GM12873 (cell line): ENCODE results near the gene KATNBL1.

Source experiments
- CTCF ChIP-seq: IDR thresholded peaks from 2 replicates; pipeline ENCODE4 v1.5.1; 2012; ENCODE audit warnings: low read depth, mild to moderate bottlenecking, moderate library complexity, low read length, control low read depth; ENCODE audit not compliant: insufficient read depth; ENCODE audit errors: missing control alignments

The KATNBL1 gene

GRCh38 chr15:34188711-34189110 lies 21.2 kb downstream of the KATNBL1 start:
- no peak for TF ChIP-seq CTCF

GRCh38 chr15:34185666-34186065 lies 24.2 kb downstream of the KATNBL1 start:
- no peak for TF ChIP-seq CTCF

GRCh38 chr15:34182942-34183341 lies 27.0 kb downstream of the KATNBL1 start:
- no peak for TF ChIP-seq CTCF

- no peak for TF ChIP-seq CTCF
Observed at GRCh38 chr15:34179234-34179633, 30.7 kb downstream of the KATNBL1 start.

GRCh38 chr15:34161329-34161963 lies 48.5 kb downstream of the KATNBL1 start:
- TF ChIP-seq CTCF = no peak

GRCh38 chr15:34160735-34161134 lies 49.2 kb downstream of the KATNBL1 start:
- no peak for TF ChIP-seq CTCF

- no peak for TF ChIP-seq CTCF
Observed at GRCh38 chr15:34158355-34158754, 51.5 kb downstream of the KATNBL1 start.

- TF ChIP-seq CTCF = no peak
Observed at GRCh38 chr15:34155859-34156258, 54.0 kb downstream of the KATNBL1 start.
